ENCODE results near the gene PLD1. TPM values are rescaled to one million over a fixed set of nuclear protein-coding genes. Genes with fewer than 3 reads are reported as not detected.

The PLD1 gene
- total and polyA plus RNA-seq, 2 of the 8 experiments (the other 6 are each of a cell fraction or from before 2014, with no cell fraction given), result 1.2 to 2.6 TPM

GRCh38 chr3:171614318-171614921, 195.9 kb downstream of the PLD1 start (continued):
- peak; percentile 78 to 82 (median 78) for TF ChIP-seq CTCF (IDR thresholded peaks at IDR 0.05; ENCODE audit: control extremely low read depth in 1 of 3, insufficient read depth in 1 of 3, low read depth in 1 of 3, low read length in 3 of 3)
- TF ChIP-seq PHF8 (conservative IDR thresholded peaks at IDR 0.05; ENCODE audit: low read depth, low read length), result no peak
- no peak for TF ChIP-seq CBX8 (IDR thresholded peaks at IDR 0.05; ENCODE audit: borderline replicate concordance, low read depth, low read length)
- no peak for TF ChIP-seq SIN3A (conservative IDR thresholded peaks at IDR 0.05 in 1 of 2, IDR thresholded peaks at IDR 0.05 in 1 of 2; ENCODE audit: low read depth in 1 of 2, low read length in 2 of 2)
- no peak for TF ChIP-seq BCL11A (IDR thresholded peaks at IDR 0.05; ENCODE audit: low read depth in 2 of 2, low read length in 2 of 2)
- no peak for TF ChIP-seq HDAC2 (IDR thresholded peaks at IDR 0.05; ENCODE audit: borderline replicate concordance in 1 of 2, low read depth in 2 of 2, low read length in 2 of 2)
- TF ChIP-seq RFX5 (IDR thresholded peaks at IDR 0.05; ENCODE audit: borderline replicate concordance, low read depth, low read length), result no peak
- TF ChIP-seq SUZ12 (IDR thresholded peaks at IDR 0.05; ENCODE audit: low read length), result no peak
- TF ChIP-seq EZH2 (IDR thresholded peaks at IDR 0.05; ENCODE audit: low read depth, low read length, severe bottlenecking), result no peak
- no peak for TF ChIP-seq KDM4A (IDR thresholded peaks at IDR 0.05; ENCODE audit: low read depth, low read length, severe bottlenecking)
- no peak for TF ChIP-seq RXRA (IDR thresholded peaks at IDR 0.05; ENCODE audit: insufficient read depth, low read depth, low read length)
- no peak for TF ChIP-seq CTBP2 (IDR thresholded peaks at IDR 0.05; ENCODE audit: borderline replicate concordance, insufficient read depth, insufficient read length, low read length)
- TF ChIP-seq CEBPB (IDR thresholded peaks at IDR 0.05; ENCODE audit: low read depth, low read length), result no peak
- no peak for TF ChIP-seq ATF3 (IDR thresholded peaks at IDR 0.05; ENCODE audit: insufficient read depth, low read depth, low read length)
- no peak for TF ChIP-seq TCF12 (IDR thresholded peaks at IDR 0.05; ENCODE audit: low read depth, low read length)
- TF ChIP-seq RBBP5 (IDR thresholded peaks at IDR 0.05; ENCODE audit: borderline replicate concordance, low read depth, low read length), result no peak
- no peak for TF ChIP-seq ASH2L (IDR thresholded peaks at IDR 0.05; ENCODE audit: low read length)
- TF ChIP-seq TBP (IDR thresholded peaks at IDR 0.05; ENCODE audit: low read depth, low read length), result no peak
- TF ChIP-seq SIRT6 (IDR thresholded peaks at IDR 0.05; ENCODE audit: low read length), result no peak
- no peak for TF ChIP-seq CBX5 (IDR thresholded peaks at IDR 0.05; ENCODE audit: low read depth, low read length)
- no peak for TF ChIP-seq JUN (IDR thresholded peaks at IDR 0.05; ENCODE audit: low read depth, low read length)

Data from H1 (cell line).